Peyer's patch (tissue), 4 donors: ENCODE measurements around the gene RIMBP3C. TPM values are rescaled to one million over a fixed set of nuclear protein-coding genes. Genes with fewer than 3 reads are reported as not detected.
"Not testable (repeated sequence)": the region's sequence is repeated elsewhere in the genome, so short reads cannot be mapped to it uniquely, and the experiment has no call there.

Experiments used
- DNase-seq, 3 donors: peaks; one replicate each; pipeline ENCODE4 v3.0.0-alpha.2; 2017 to 2019
- H3K27ac ChIP-seq, 4 donors: fragments of 200-600 bp; sonication (generic); one replicate each; pipeline ENCODE4 v1.5.1; 2016 to 2019
- H3K27me3 ChIP-seq, 2 donors: fragments of 200-600 bp; sonication (generic); one replicate each; pipeline ENCODE4 v1.5.1; 2019
- H3K36me3 ChIP-seq, 3 donors: fragments of 200-600 bp; sonication (generic); one replicate each; pipeline ENCODE4 v1.5.1; 2016 to 2019
- H3K4me1 ChIP-seq, 4 donors: fragments of 200-600 bp; sonication (generic); one replicate each; pipeline ENCODE4 v1.5.1; 2016 to 2019
- H3K4me3 ChIP-seq, 4 donors: fragments of 200-600 bp; sonication (generic); 1 replicate in 3 of 4; 2 replicates in 1 of 4; pipeline ENCODE4 v1.5.1; 2016 to 2019; ENCODE audit warnings: mild to moderate bottlenecking in 1 of 4
- H3K9me3 ChIP-seq, 4 donors: fragments of 200-600 bp; sonication (generic); one replicate each; pipeline ENCODE4 v1.5.1; 2016 to 2019; ENCODE audit warnings: mild to moderate bottlenecking in 1 of 4
- CTCF ChIP-seq, 6 experiments: fragments of 450-650 bp in 4 of 6; fragments of 200-600 bp in 2 of 6; sonication (generic) in 1 of 6; IDR thresholded peaks; one replicate each; pipeline ENCODE4 v1.5.1; 2017 to 2019; ENCODE audit warnings: antibody characterized with exemption in 6 of 6, mild to moderate bottlenecking in 3 of 6, moderate library complexity in 1 of 6
- POLR2A ChIP-seq, 2 donors: fragments of 450-650 bp; IDR thresholded peaks; one replicate each; pipeline ENCODE4 v1.5.1; 2017; ENCODE audit warnings: antibody characterized with exemption in 2 of 2, mild to moderate bottlenecking in 2 of 2, moderate library complexity in 2 of 2
- total RNA-seq, 4 donors: library from RNA; depleted of rRNA; stranded (reverse); fragments of >200 nt; gene quantifications; one replicate each; pipeline ENCODE4 v1.1.0, GENCODE V29; 2016

Gene RIMBP3C
- under 1 TPM in 2 of 4 donors, not detected in 2; 0.54 to 0.83 TPM for total RNA-seq

- not testable (repeated sequence) for H3K27ac ChIP-seq, DNase-seq, H3K4me1 ChIP-seq, H3K4me3 ChIP-seq, H3K27me3 ChIP-seq, H3K36me3 ChIP-seq, H3K9me3 ChIP-seq
These were observed at the start of gene RIMBP3C for GRCh38 chr22:21551361-21551760. TSS of gene RIMBP3C (minus strand) at chr22:21551461. CDS start at chr22:21550976, 485 bp downstream.

GRCh38 chr22:21599053-21599893, 48.0 kb upstream of the RIMBP3C start:
- peaks cover 0 to 32% (median 0%) of the 10 kb centered on the region in 3 donors for H3K36me3 ChIP-seq
- H3K4me1 ChIP-seq, result no peaks in the 10 kb centered on the region
- no peaks in the 10 kb centered on the region for H3K27me3 ChIP-seq
- no peak overlapping the region for H3K4me3 ChIP-seq
- no peaks in the 10 kb centered on the region for H3K9me3 ChIP-seq
- no peak overlapping the region for H3K27ac ChIP-seq
- no peak for DNase-seq
- TF ChIP-seq CTCF (IDR thresholded peaks at IDR 0.05) (no peak), POLR2A (IDR thresholded peaks at IDR 0.05) (no peak)

GRCh38 chr22:21598302-21598701, 47.0 kb upstream of the RIMBP3C start:
- DNase-seq, result no peak
- TF ChIP-seq CTCF (IDR thresholded peaks at IDR 0.05) (no peak), POLR2A (IDR thresholded peaks at IDR 0.05) (no peak)
- Histone ChIP-seq H3K4me3 (no peak overlapping the region), H3K36me3 (peaks cover 0 to 42% (median 0%) of the 10 kb centered on the region in 3 donors), H3K27me3 (no peaks in the 10 kb centered on the region), H3K4me1 (no peaks in the 10 kb centered on the region), H3K9me3 (no peaks in the 10 kb centered on the region), H3K27ac (no peak overlapping the region)

- H3K36me3 ChIP-seq, result peaks cover 0 to 47% (median 0%) of the 10 kb centered on the region in 3 donors
- H3K9me3 ChIP-seq, H3K27me3 ChIP-seq, DNase-seq, H3K4me3 ChIP-seq, H3K27ac ChIP-seq, H3K4me1 ChIP-seq: not testable (repeated sequence)
These were observed 45.3 kb upstream of the RIMBP3C start for GRCh38 chr22:21596356-21597135.

- no peak overlapping the region for H3K27ac ChIP-seq
- H3K9me3 ChIP-seq, result no peaks in the 10 kb centered on the region
- peaks cover 0 to 47% (median 0%) of the 10 kb centered on the region in 3 donors for H3K36me3 ChIP-seq
- TF ChIP-seq CTCF (IDR thresholded peaks at IDR 0.05), result no peak
- no peak for TF ChIP-seq POLR2A (IDR thresholded peaks at IDR 0.05)
- DNase-seq, result no peak
- H3K4me3 ChIP-seq, result no peak overlapping the region
- no peaks in the 10 kb centered on the region for H3K27me3 ChIP-seq
- peaks cover 0 to 16% (median 6%) of the 10 kb centered on the region in 4 donors for H3K4me1 ChIP-seq
These were observed 43.7 kb upstream of the RIMBP3C start for GRCh38 chr22:21594865-21595452.

- Histone ChIP-seq H3K27me3 (no peaks in the 10 kb centered on the region), H3K4me3 (no peak overlapping the region), H3K36me3 (peaks cover 0 to 47% (median 0%) of the 10 kb centered on the region in 3 donors), H3K9me3 (no peaks in the 10 kb centered on the region), H3K27ac (no peak overlapping the region), H3K4me1 (peaks cover 0 to 16% (median 6%) of the 10 kb centered on the region in 4 donors)
- TF ChIP-seq POLR2A (IDR thresholded peaks at IDR 0.05) (no peak), CTCF (IDR thresholded peaks at IDR 0.05) (peak in 3 of 6 experiments; percentile 2 to 27 (median 27))
- DNase-seq, result no peak
These were observed 42.4 kb upstream of the RIMBP3C start for GRCh38 chr22:21593406-21594232.
